Activated naive CD4-positive, alpha-beta T cell treated with Interleukin-2 at 50 U/mL for 16 hours (primary cell): Measurements from ENCODE around the gene PXDC1.

Experiments
- DNase-seq: peaks from one replicate; pipeline ENCODE4 v3.0.0-alpha.2; 2020

Gene PXDC1

GRCh38 chr6:3746119-3746691 is 5.3 kb downstream of the PXDC1 start:
- DNase-seq, result no peak

- no peak for DNase-seq
These were observed 5.9 kb downstream of the PXDC1 start for GRCh38 chr6:3745566-3746118.

GRCh38 chr6:3744901-3745470 is 6.5 kb downstream of the PXDC1 start:
- no peak for DNase-seq

- DNase-seq, result no peak
These were observed 7.2 kb downstream of the PXDC1 start for GRCh38 chr6:3744211-3744900.

- DNase-seq, result no peak
These were observed 8.0 kb downstream of the PXDC1 start for GRCh38 chr6:3743541-3743940.

GRCh38 chr6:3742426-3743344 is 8.8 kb downstream of the PXDC1 start:
- peak; percentile 91 for DNase-seq

- DNase-seq, result no peak
These were observed 9.5 kb downstream of the PXDC1 start for GRCh38 chr6:3742076-3742425.

- no peak for DNase-seq
These were observed 10.0 kb downstream of the PXDC1 start for GRCh38 chr6:3741477-3741871.

GRCh38 chr6:3740551-3741476 is 10.7 kb downstream of the PXDC1 start:
- DNase-seq, result no peak

GRCh38 chr6:3739311-3739897 is 12.1 kb downstream of the PXDC1 start:
- no peak for DNase-seq

- no peak for DNase-seq
These were observed 13.0 kb downstream of the PXDC1 start for GRCh38 chr6:3738381-3739131.

GRCh38 chr6:3737831-3738210 is 13.7 kb downstream of the PXDC1 start:
- no peak for DNase-seq

GRCh38 chr6:3737149-3737830 is 14.2 kb downstream of the PXDC1 start:
- no peak for DNase-seq

- DNase-seq, result no peak
These were observed 16.4 kb downstream of the PXDC1 start for GRCh38 chr6:3735029-3735605.

- no peak for DNase-seq
These were observed 17.5 kb downstream of the PXDC1 start for GRCh38 chr6:3734023-3734422.

- DNase-seq, result no peak
These were observed 18.1 kb downstream of the PXDC1 start for GRCh38 chr6:3733321-3733925.

- peak; percentile 66 for DNase-seq
These were observed 19.0 kb downstream of the PXDC1 start for GRCh38 chr6:3732345-3733141.

- DNase-seq, result no peak
These were observed 19.8 kb downstream of the PXDC1 start for GRCh38 chr6:3731700-3732099.
